Ectodermal cell (in vitro differentiated cells): ENCODE measurements around the gene TGFBI.

Experiments
- H3K27ac ChIP-seq: 2 replicates; pipeline ENCODE4 v1.7.0; 2013; ENCODE audit warnings: mild to moderate bottlenecking, low read depth, low read length; ENCODE audit not compliant: insufficient read depth, poor library complexity, severe bottlenecking
- H3K27me3 ChIP-seq: 2 replicates; pipeline ENCODE4 v1.7.0; 2013; ENCODE audit warnings: mild to moderate bottlenecking, low read length; ENCODE audit not compliant: insufficient read depth, control insufficient read depth, poor library complexity, severe bottlenecking
- H3K36me3 ChIP-seq: one replicate; pipeline ENCODE4 v1.7.0; 2013; ENCODE audit warnings: low read length; ENCODE audit not compliant: control insufficient read depth, insufficient read depth
- H3K4me1 ChIP-seq: one replicate; pipeline ENCODE4 v1.7.0; 2013; ENCODE audit warnings: low read length; ENCODE audit not compliant: control insufficient read depth, insufficient read depth
- H3K4me3 ChIP-seq: 2 replicates; pipeline ENCODE4 v1.7.0; 2013; ENCODE audit warnings: low read depth, low read length, control low read depth; ENCODE audit not compliant: insufficient read depth
- H3K9me3 ChIP-seq: 2 replicates; pipeline ENCODE4 v1.7.0; 2013; ENCODE audit warnings: mild to moderate bottlenecking, low read length, moderate library complexity; ENCODE audit not compliant: control insufficient read depth
- WGBS, 2 experiments: methylation state at CpG; one replicate each; pipeline ENCODE4 v1.1.7; 2013; ENCODE audit warnings: missing lambda C conversion rate in 2 of 2; 5-methylcytosine and 5-hydroxymethylcytosine counted together

The TGFBI gene

GRCh38 chr5:135991429-135991828 is 37.4 kb upstream of the TGFBI start:
- H3K9me3 ChIP-seq = no peaks in the 10 kb centered on the region
- H3K4me3 ChIP-seq = no peak overlapping the region
- WGBS, 2 experiments = 94 to 96% methylated on average over 6 of the region's 6 CpGs
- no peaks in the 10 kb centered on the region for H3K36me3 ChIP-seq
- H3K27me3 ChIP-seq = no peaks in the 10 kb centered on the region
- H3K27ac ChIP-seq = no peak overlapping the region
- no peaks in the 10 kb centered on the region for H3K4me1 ChIP-seq

- Histone ChIP-seq H3K9me3 (no peaks in the 10 kb centered on the region), H3K36me3 (no peaks in the 10 kb centered on the region), H3K27ac (peak overlapping the region; percentile 19), H3K4me1 (no peaks in the 10 kb centered on the region), H3K4me3 (no peak overlapping the region), H3K27me3 (no peaks in the 10 kb centered on the region)
- WGBS, 2 experiments = 89 to 94% methylated on average over 6 of the region's 6 CpGs
These were observed 35.4 kb upstream of the TGFBI start for GRCh38 chr5:135993335-135993879.

- Histone ChIP-seq H3K27ac (peak overlapping the region; percentile 19), H3K9me3 (no peaks in the 10 kb centered on the region)
These were observed 34.7 kb upstream of the TGFBI start for GRCh38 chr5:135993880-135994636.

GRCh38 chr5:135995976-135996375 is 32.8 kb upstream of the TGFBI start:
- Histone ChIP-seq H3K27ac (no peak overlapping the region), H3K27me3 (no peaks in the 10 kb centered on the region), H3K4me1 (no peaks in the 10 kb centered on the region), H3K4me3 (no peak overlapping the region), H3K9me3 (no peaks in the 10 kb centered on the region), H3K36me3 (no peaks in the 10 kb centered on the region)
- 88 to 92% methylated on average over 3 of the region's 3 CpGs for WGBS, 2 experiments

More at GRCh38 chr5:135993880-135994636, 34.7 kb upstream of the TGFBI start:
- WGBS, 2 experiments = 77 to 79% methylated on average over 5 of the region's 6 CpGs
- Histone ChIP-seq H3K4me3 (no peak overlapping the region), H3K36me3 (no peaks in the 10 kb centered on the region), H3K27me3 (no peaks in the 10 kb centered on the region), H3K4me1 (no peaks in the 10 kb centered on the region)

- 86 to 90% methylated on average over 2 of the region's 2 CpGs for whole genome bisulfite sequencing, 2 experiments
- Histone ChIP-seq H3K4me3 (no peak overlapping the region), H3K9me3 (no peaks in the 10 kb centered on the region), H3K27ac (no peak overlapping the region), H3K4me1 (no peaks in the 10 kb centered on the region), H3K27me3 (no peaks in the 10 kb centered on the region), H3K36me3 (no peaks in the 10 kb centered on the region)
These were observed 32.2 kb upstream of the TGFBI start for GRCh38 chr5:135996611-135997010.

GRCh38 chr5:135997673-135998335 is 31.0 kb upstream of the TGFBI start:
- H3K36me3 ChIP-seq = no peaks in the 10 kb centered on the region
- no peak overlapping the region for H3K4me3 ChIP-seq
- no peaks in the 10 kb centered on the region for H3K27me3 ChIP-seq
- H3K27ac ChIP-seq = no peak overlapping the region
- WGBS, 2 experiments = 74 to 75% methylated on average over 7 to 8 of the region's 8 CpGs
- H3K9me3 ChIP-seq = no peaks in the 10 kb centered on the region
- no peaks in the 10 kb centered on the region for H3K4me1 ChIP-seq

- Histone ChIP-seq H3K27me3 (no peaks in the 10 kb centered on the region), H3K4me3 (no peak overlapping the region), H3K27ac (no peak overlapping the region), H3K9me3 (no peaks in the 10 kb centered on the region), H3K4me1 (no peaks in the 10 kb centered on the region), H3K36me3 (no peaks in the 10 kb centered on the region)
- 77% methylated on average over 6 of the region's 6 CpGs for WGBS, 2 experiments
These were observed 29.9 kb upstream of the TGFBI start for GRCh38 chr5:135998889-135999288.

GRCh38 chr5:135999406-136000139 is 29.2 kb upstream of the TGFBI start:
- Histone ChIP-seq H3K36me3 (no peaks in the 10 kb centered on the region), H3K4me3 (no peak overlapping the region), H3K27ac (no peak overlapping the region), H3K9me3 (no peaks in the 10 kb centered on the region), H3K27me3 (no peaks in the 10 kb centered on the region), H3K4me1 (no peaks in the 10 kb centered on the region)
- 82 to 87% methylated on average over 8 of the region's 8 CpGs for WGBS, 2 experiments

- H3K9me3 ChIP-seq = no peaks in the 10 kb centered on the region
- no peak overlapping the region for H3K27ac ChIP-seq
- H3K4me1 ChIP-seq = no peaks in the 10 kb centered on the region
- H3K4me3 ChIP-seq = no peak overlapping the region
- H3K36me3 ChIP-seq = no peaks in the 10 kb centered on the region
- no peaks in the 10 kb centered on the region for H3K27me3 ChIP-seq
- 92 to 94% methylated on average over 2 of the region's 2 CpGs for WGBS, 2 experiments
These were observed 28.6 kb upstream of the TGFBI start for GRCh38 chr5:136000147-136000546.

GRCh38 chr5:136000932-136001331 is 27.9 kb upstream of the TGFBI start:
- Histone ChIP-seq H3K9me3 (no peaks in the 10 kb centered on the region), H3K4me3 (no peak overlapping the region), H3K36me3 (no peaks in the 10 kb centered on the region), H3K27ac (no peak overlapping the region), H3K27me3 (no peaks in the 10 kb centered on the region), H3K4me1 (no peaks in the 10 kb centered on the region)
- WGBS, 2 experiments = 93 to 95% methylated on average over 2 of the region's 3 CpGs
